Activated naive CD8-positive, alpha-beta T cell (primary cell): ENCODE measurements around the gene UNC50.

Experiments used
- H3K27ac Mint-ChIP-seq: one replicate; pipeline ENCODE4 v1.8.0; 2021; ENCODE audit warnings: mixed read lengths
- H3K27me3 Mint-ChIP-seq: one replicate; pipeline ENCODE4 v1.8.0; 2021; ENCODE audit warnings: mixed read lengths
- H3K36me3 Mint-ChIP-seq: one replicate; pipeline ENCODE4 v1.8.0; 2021; ENCODE audit warnings: mixed read lengths
- H3K4me1 Mint-ChIP-seq: one replicate; pipeline ENCODE4 v1.8.0; 2021; ENCODE audit warnings: low read depth, mixed read lengths
- H3K4me3 Mint-ChIP-seq: one replicate; pipeline ENCODE4 v1.8.0; 2021; ENCODE audit warnings: mild to moderate bottlenecking, mixed read lengths
- H3K9me3 Mint-ChIP-seq: one replicate; pipeline ENCODE4 v1.8.0; 2021; ENCODE audit warnings: low read depth, mixed read lengths

UNC50 gene, protein sequence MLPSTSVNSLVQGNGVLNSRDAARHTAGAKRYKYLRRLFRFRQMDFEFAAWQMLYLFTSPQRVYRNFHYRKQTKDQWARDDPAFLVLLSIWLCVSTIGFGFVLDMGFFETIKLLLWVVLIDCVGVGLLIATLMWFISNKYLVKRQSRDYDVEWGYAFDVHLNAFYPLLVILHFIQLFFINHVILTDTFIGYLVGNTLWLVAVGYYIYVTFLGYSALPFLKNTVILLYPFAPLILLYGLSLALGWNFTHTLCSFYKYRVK

DNA sequence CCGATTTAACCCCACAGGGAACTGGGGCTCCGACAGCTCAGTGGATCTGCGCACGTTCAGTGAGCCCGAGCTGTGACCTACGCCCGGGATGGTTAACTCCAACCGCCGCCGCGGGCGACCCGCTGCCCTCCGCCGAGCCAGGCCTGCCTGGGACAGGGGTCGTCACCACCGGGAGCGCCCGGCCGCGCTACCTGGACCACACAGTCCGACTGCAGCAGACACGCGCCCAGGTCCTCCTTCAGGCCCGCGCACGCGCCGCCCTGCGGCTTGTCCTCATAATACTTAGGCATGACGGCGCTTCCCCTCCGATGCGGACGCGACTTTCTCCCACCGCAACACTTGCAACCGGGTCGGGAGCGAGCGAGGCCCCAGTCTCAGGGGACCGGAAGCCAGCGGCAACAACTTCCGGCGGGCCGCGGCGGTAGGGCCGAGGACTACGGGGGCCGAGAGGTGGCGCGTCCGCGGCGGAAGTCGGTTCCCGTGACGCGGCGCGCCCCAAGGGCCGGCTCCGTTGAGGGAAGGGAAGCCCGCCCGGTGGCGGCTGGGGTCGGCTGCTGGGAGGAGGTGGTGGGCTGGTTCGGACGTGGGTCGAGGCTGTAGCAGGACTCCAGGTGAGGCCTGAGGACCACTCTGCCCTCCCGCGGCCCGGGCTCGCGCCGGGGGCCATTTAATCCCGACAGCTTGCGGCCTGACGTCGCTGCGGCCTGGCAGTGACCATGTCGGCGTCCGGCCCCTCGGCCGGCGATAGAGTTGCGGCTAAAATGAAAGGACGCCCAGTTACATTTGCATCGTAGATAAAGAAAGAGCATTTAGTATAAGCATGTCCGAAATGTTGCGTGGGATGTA is at the start of gene UNC50, which contains the start of gene COA5:
TSS of gene UNC50 (plus strand) at position 474 of the 846 bp plus-strand sequence. CDS start 1,171 bp downstream, outside the sequence.
TSS of gene COA5 (minus strand) at position 397 of the 846 bp plus-strand sequence. CDS start at position 290, 107 bp downstream.
- Mint-ChIP-seq H3K36me3 (peaks cover 5% of the 10 kb centered on the region), H3K4me3 (peak within 1 kb of the TSS; percentile 98), H3K27ac (peak within 1 kb of the TSS; percentile 96), H3K27me3 (no peaks in the 10 kb centered on the region), H3K4me1 (peaks cover 66% of the 10 kb centered on the region), H3K9me3 (no peaks in the 10 kb centered on the region)

DNA sequence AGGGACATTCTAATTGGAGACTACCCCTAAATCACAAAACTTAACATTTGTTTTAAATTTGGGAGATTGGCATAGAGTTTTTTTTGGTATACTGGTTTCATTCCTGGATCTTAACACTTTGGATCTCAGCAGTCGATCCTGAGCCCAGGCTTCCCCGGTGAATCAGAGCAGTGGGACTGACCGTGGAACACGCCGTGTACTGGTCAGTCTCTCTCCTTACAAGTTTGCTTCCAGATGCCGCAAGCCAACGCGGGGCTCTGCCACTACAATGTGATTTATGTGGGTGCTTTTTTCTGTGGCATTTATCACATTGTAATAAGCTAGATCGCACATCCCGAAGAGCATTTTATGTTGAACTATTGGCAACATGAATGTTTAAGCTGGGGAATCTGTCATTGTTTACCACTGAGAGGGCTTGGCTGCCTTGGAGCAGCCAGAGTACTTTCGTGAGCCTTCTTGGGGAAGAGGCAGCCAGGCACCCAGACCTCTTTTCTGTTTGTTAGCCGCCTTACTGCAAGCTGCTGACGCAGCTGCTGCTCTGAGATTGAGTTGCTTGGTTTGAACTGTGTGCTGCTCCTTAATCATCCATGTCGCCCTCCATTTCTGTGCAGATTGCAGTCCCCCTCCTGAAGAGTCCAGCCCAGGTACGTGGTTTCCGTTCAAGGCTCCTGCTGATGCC is 49.4 kb upstream of the UNC50 start:
- no peaks in the 10 kb centered on the region for H3K9me3 Mint-ChIP-seq
- no peak overlapping the region for H3K4me3 Mint-ChIP-seq
- H3K36me3 Mint-ChIP-seq, result no peaks in the 10 kb centered on the region
- H3K27me3 Mint-ChIP-seq, result no peaks in the 10 kb centered on the region
- H3K4me1 Mint-ChIP-seq, result peaks cover 29% of the 10 kb centered on the region
- H3K27ac Mint-ChIP-seq, result peak overlapping the region; percentile 68

DNA sequence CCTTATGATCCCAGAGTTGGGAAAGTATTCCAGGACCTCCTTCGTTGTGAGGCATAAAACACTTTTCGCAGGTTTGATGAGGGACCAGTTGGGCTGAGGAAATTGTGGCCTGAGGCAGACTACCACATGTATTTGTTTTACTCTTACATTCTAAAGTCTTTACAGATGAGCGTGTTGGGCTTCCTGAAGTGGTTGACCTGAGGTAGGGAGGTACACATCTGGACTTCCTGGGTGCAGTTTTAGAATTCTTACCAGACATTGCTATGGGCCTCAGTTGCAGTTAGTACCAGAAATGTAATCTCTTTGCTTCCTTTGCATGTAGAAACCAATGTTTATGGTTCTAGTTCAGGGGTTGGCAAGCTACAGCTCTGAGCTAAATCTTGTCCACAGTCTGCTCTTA is 48.8 kb upstream of the UNC50 start:
- H3K4me3 Mint-ChIP-seq, result no peak overlapping the region
- H3K27ac Mint-ChIP-seq, result peak overlapping the region; percentile 68
- H3K4me1 Mint-ChIP-seq, result peaks cover 29% of the 10 kb centered on the region
- no peaks in the 10 kb centered on the region for H3K9me3 Mint-ChIP-seq
- no peaks in the 10 kb centered on the region for H3K27me3 Mint-ChIP-seq
- H3K36me3 Mint-ChIP-seq, result no peaks in the 10 kb centered on the region

DNA sequence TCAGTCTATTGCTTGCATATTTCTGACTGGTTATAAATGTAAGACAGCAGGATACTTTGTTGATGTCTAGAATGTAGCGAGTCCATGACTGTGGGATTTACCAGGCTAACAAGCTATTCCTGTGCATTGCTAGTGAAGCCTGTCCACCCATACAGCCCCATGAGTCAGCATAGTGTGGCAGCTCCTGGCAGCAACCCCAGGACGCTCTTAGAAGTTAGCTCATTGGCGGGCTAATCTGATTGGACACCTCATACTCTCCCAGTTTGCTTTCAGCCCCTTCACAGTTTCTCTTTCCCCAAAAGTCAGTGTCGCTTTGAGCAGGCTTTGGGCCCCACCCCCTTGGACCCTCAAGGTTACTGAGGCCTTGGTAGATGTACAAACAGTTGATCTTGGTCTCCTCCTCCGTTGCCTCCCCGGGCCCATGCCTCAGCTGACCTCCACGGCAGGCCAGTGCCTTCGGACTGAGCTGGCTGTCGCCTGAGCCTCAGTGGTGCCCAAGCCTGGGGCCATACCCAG is 48.1 kb upstream of the UNC50 start:
- H3K4me3 Mint-ChIP-seq, result no peak overlapping the region
- H3K27me3 Mint-ChIP-seq, result no peaks in the 10 kb centered on the region
- H3K4me1 Mint-ChIP-seq, result peaks cover 26% of the 10 kb centered on the region
- peak overlapping the region; percentile 68 for H3K27ac Mint-ChIP-seq
- H3K9me3 Mint-ChIP-seq, result no peaks in the 10 kb centered on the region
- H3K36me3 Mint-ChIP-seq, result no peaks in the 10 kb centered on the region

DNA sequence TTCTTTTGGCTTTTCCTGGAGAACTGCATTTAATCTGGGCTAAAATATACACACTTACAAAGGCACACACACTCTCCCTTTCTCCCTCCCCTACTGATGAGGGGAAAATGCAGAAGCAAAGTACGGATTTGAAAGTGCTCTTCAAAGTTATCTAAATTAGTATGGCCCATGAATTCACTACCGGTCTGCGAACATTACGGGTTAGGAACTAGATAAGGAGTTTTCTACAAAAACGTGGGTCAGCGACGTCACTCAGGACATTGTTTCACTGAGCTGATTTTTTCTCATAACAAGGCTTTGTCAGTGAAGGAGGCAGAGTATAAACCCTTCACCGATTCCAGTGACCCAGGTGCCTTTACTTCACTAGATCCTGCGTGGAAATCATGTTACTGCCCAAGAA is 47.4 kb upstream of the UNC50 start:
- Mint-ChIP-seq H3K27ac (peak overlapping the region; percentile 5), H3K36me3 (no peaks in the 10 kb centered on the region), H3K4me3 (no peak overlapping the region), H3K9me3 (no peaks in the 10 kb centered on the region), H3K27me3 (no peaks in the 10 kb centered on the region), H3K4me1 (peaks cover 20% of the 10 kb centered on the region)

DNA sequence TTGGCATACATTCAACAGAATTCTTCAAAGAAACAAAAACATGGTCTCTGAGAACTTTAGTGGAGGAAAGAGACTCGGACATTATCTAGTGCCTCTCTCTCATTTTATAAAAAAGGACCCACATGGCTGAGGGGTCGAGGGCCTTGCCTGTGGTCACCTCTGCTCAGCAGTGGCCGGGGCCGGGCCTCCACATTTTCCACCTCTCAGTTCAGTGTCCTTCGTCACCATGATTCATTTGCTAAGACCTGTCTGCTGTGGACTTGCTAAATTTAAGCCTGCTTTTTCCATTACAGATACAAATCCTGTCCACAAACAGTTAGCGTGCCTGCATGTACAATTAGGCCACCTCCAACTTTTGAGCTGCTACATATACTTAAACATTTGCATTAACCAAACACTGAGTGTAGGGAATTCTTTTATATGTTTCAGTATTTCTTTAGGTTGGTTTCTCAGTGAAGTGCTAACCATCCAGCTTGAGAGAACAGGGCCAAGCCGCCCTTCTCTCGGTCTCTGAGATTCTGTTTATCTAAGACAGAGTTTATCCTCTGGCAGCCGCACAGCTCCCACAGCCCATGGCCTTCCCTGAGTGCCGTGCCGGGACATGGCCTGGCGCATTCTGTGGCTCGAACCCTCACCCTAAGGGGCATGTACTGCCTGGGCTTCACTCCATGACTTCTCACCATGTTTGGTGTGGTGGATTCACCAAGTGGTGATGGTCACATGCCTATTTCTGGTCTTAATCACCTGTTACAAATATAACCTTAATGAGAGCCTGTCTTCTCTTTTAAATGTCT is 46.3 kb upstream of the UNC50 start:
- Mint-ChIP-seq H3K36me3 (no peaks in the 10 kb centered on the region), H3K4me3 (no peak overlapping the region), H3K9me3 (no peaks in the 10 kb centered on the region), H3K27ac (peak overlapping the region; percentile 28), H3K4me1 (peaks cover 12% of the 10 kb centered on the region), H3K27me3 (no peaks in the 10 kb centered on the region)

DNA sequence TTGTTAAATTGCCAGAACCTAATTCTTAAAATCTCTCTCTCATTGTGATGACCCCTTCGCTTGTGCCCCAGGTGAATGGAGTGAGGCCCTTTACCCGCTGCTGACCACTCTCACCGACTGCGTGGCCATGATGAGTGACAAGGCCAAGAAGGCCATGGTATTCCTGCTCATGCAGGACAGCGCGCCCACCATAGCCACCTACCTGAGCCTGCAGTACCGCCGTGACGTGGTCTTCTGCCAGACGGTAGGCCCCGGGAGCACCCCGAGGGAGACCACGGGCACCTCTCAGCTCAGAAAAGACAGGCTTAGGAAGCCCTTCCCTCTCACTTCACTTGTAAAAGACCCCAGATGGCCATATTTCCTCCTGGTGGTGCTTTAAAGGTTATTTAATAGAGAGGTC is 45.0 kb upstream of the UNC50 start:
- Mint-ChIP-seq H3K4me1 (peaks cover 8% of the 10 kb centered on the region), H3K9me3 (no peaks in the 10 kb centered on the region), H3K4me3 (no peak overlapping the region), H3K27ac (peak overlapping the region; percentile 84), H3K36me3 (no peaks in the 10 kb centered on the region), H3K27me3 (no peaks in the 10 kb centered on the region)

DNA sequence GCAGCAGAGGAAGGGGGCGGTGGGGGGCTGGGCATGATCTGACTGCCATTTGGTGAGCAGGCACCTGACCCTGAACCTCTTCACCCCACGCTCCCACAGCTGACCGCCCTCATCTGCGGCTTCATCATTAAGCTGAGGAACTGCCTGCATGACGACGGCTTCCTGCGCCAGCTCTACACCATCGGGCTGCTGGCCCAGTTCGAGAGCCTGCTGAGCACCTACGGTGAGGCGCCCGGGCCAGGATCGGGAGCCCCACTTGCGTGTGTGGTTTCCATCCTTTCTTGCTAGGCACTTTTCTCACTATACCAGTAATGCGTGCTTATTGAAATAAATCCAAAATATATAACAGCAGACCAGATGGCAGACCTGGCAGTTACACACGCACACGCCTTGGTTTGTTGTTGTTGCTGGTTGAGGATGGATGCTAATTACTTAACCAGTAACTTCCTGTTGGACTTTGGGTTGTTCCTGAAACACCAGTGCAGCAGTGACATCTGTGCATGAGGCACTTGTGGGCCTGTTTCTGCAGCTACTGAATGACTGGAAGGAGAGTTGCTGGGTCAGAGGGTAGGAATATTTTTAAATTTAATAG is 43.8 kb upstream of the UNC50 start:
- no peaks in the 10 kb centered on the region for H3K27me3 Mint-ChIP-seq
- H3K9me3 Mint-ChIP-seq, result no peaks in the 10 kb centered on the region
- H3K27ac Mint-ChIP-seq, result no peak overlapping the region
- H3K36me3 Mint-ChIP-seq, result no peaks in the 10 kb centered on the region
- no peak overlapping the region for H3K4me3 Mint-ChIP-seq
- peaks cover 4% of the 10 kb centered on the region for H3K4me1 Mint-ChIP-seq

DNA sequence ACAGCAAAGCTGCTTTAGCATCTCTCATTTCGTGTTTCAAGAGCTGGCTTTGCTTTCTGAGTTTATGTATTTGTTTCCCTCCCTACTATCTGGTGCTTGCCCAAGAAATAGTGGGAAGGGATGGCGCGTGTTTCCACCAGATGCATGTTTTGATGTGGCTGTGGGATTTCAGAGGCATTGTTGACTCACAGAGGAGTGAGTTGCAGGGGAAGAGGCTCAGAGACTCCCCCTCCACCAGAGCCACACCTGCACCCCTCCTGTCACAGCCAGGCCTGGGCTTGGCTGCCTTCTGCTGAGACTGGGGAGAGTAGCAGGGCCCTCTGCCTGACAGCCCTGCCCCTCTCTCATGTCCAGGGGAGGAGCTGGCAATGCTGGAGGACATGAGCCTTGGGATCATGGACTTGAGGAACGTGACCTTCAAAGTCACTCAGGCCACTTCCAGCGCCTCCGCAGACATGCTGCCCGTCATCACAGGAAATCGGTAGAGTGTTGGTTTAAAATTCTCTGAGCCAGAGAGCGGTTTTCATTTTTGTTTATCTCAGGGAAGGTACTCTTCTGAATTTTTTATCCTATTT is 43.0 kb upstream of the UNC50 start:
- Mint-ChIP-seq H3K4me1 (no peaks in the 10 kb centered on the region), H3K36me3 (no peaks in the 10 kb centered on the region), H3K27me3 (no peaks in the 10 kb centered on the region), H3K27ac (peak overlapping the region; percentile 22), H3K4me3 (no peak overlapping the region), H3K9me3 (no peaks in the 10 kb centered on the region)

DNA sequence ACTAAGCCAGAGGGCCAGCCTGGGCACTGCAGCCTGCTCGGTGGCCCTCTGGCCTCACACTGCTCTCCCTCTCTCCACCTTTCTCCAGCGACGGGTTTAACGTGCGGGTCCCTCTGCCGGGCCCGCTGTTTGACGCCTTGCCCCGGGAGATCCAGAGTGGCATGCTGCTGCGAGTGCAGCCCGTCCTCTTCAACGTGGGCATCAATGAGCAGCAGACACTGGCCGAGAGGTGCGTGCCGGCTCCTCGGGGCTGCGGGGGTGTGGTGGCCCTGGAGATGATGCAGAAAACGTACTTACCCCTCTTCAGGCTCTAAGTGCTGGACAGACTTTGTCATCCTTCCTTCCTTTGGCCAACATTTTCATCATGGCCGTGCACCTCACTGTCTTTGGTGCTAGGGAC is 42.4 kb upstream of the UNC50 start:
- Mint-ChIP-seq H3K4me1 (no peaks in the 10 kb centered on the region), H3K27me3 (no peaks in the 10 kb centered on the region), H3K9me3 (no peaks in the 10 kb centered on the region), H3K4me3 (no peak overlapping the region), H3K36me3 (no peaks in the 10 kb centered on the region), H3K27ac (peak overlapping the region; percentile 29)

DNA sequence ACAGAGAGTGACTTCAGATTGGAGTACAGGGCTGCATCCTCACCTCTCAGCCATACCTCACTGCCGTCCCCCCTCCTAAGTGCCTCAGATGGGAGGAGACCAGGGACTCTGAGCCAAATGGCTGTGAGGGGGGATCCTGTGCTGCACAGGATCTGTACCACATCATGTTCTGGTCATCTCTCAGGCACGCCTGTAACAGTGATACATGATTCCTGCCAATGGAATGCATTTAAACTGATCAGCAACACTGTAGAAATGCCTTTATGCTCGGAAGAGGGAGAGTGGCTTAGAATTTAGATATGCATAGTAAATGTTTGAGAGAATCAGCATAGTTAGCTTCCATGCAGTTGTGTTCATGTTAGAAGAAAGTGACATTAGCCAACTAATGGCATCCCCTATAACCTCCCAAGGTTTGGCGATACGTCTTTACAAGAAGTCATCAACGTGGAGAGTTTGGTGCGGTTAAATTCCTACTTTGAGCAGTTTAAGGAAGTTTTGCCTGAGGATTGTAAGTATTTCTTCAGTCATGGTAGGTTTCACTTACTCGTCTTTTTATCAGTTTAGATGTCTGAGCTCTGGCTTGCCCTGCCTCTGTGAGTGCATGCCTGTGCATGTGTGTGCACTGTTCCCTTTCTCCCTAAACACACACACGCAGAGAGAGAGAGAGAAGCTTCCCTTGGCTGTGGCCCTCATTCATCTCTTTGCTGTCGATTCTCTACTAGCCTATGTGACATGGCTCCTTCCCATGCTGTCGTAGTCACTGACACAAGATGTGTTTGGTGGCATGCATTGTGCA is 40.0 kb upstream of the UNC50 start:
- no peak overlapping the region for H3K27ac Mint-ChIP-seq
- H3K9me3 Mint-ChIP-seq, result no peaks in the 10 kb centered on the region
- H3K27me3 Mint-ChIP-seq, result no peaks in the 10 kb centered on the region
- no peak overlapping the region for H3K4me3 Mint-ChIP-seq
- H3K36me3 Mint-ChIP-seq, result no peaks in the 10 kb centered on the region
- no peaks in the 10 kb centered on the region for H3K4me1 Mint-ChIP-seq

DNA sequence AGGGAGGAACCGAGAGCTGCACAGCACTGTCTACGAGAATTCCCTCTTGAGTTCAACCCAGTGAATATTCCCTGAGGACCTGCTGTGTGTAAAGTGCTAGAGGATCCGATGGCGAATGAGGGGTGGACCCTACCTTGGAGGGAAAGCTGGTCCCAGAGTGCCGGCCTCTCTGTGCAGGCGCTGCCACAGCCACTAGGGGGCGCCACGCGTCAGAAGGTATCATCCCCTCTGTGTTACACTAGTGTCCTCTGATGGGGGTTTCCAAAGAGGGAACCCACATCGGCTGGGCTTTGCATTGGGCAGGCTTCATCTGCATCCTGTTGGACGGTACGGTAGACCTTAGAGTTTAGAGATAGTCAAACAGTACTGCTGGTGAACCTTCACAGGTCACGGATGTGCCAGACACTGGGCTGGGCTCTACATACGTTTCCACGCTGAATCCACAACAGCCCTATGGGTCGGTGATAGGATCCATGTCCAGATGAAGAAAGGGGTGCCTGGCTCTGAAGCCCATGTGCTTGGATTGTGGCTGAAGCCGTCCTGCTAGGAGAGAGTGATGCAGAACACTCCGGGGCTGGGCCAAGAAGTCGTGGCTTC is 39.1 kb upstream of the UNC50 start:
- Mint-ChIP-seq H3K4me3 (no peak overlapping the region), H3K36me3 (no peaks in the 10 kb centered on the region), H3K9me3 (no peaks in the 10 kb centered on the region), H3K27me3 (no peaks in the 10 kb centered on the region), H3K27ac (peak overlapping the region; percentile 41), H3K4me1 (no peaks in the 10 kb centered on the region)

DNA sequence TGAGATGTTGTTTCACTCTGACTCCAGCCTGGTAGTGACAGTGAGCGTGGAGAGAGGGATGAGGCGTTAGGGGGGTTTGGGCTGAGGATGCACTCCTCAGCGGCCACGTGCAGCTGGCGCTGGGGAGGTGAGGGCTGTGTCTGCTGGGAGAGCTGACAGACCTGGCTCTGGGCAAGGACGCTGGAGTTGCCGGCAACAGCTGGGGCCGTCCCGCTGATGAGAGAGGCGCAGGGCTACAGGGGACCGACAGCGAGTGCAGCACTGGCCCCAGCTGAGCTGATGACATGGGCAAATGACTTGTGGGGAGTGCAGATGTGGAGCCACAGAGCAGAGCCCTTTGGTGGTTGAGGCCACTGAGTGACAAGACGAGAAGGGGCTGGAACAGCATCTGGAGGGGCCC is 38.5 kb upstream of the UNC50 start:
- Mint-ChIP-seq H3K4me1 (no peaks in the 10 kb centered on the region), H3K27ac (peak overlapping the region; percentile 46), H3K9me3 (no peaks in the 10 kb centered on the region), H3K4me3 (no peak overlapping the region), H3K27me3 (no peaks in the 10 kb centered on the region), H3K36me3 (no peaks in the 10 kb centered on the region)
